Measurements from ENCODE around the gene EEF1G.
"Not testable (repeated sequence)": the region's sequence is repeated elsewhere in the genome, so short reads cannot be mapped to it uniquely, and the experiment has no call there.

The EEF1G gene

GRCh38 chr11:62574363-62575071 lies 826 bp upstream of the EEF1G start:
- peak overlapping the region; percentile 90 for H3K4me3 ChIP-seq (ENCODE audit: low read length)
- TF ChIP-seq CTCF (conservative IDR thresholded peaks at IDR 0.05; ENCODE audit: low read length), result no peak
- DNase-seq (ENCODE audit: low read depth), result no peak

GRCh38 chr11:62573006-62573591 lies 592 bp downstream of the EEF1G start:
- no peak for DNase-seq (ENCODE audit: low read depth)
- no peak for TF ChIP-seq CTCF (conservative IDR thresholded peaks at IDR 0.05; ENCODE audit: low read length)
- H3K4me3 ChIP-seq (ENCODE audit: low read length), result peak overlapping the region; percentile 98

- H3K4me3 ChIP-seq (ENCODE audit: low read length), result peak overlapping the region; percentile 98
- TF ChIP-seq CTCF (conservative IDR thresholded peaks at IDR 0.05; ENCODE audit: low read length), result no peak
- no peak for DNase-seq (ENCODE audit: low read depth)
These were observed 1.3 kb downstream of the EEF1G start for GRCh38 chr11:62572431-62572830.

- not testable (repeated sequence) for H3K4me3 ChIP-seq (ENCODE audit: low read length); DNase-seq (ENCODE audit: low read depth)
These were observed 2.2 kb downstream of the EEF1G start for GRCh38 chr11:62571493-62571892.

GRCh38 chr11:62570903-62571302 lies 2.8 kb downstream of the EEF1G start:
- H3K4me3 ChIP-seq (ENCODE audit: low read length); DNase-seq (ENCODE audit: low read depth): not testable (repeated sequence)

- no peak for TF ChIP-seq CTCF (conservative IDR thresholded peaks at IDR 0.05; ENCODE audit: low read length)
- no peak overlapping the region for H3K4me3 ChIP-seq (ENCODE audit: low read length)
These were observed 4.1 kb downstream of the EEF1G start for GRCh38 chr11:62569611-62570010.

GRCh38 chr11:62567018-62567633 lies 6.6 kb downstream of the EEF1G start:
- TF ChIP-seq CTCF (conservative IDR thresholded peaks at IDR 0.05; ENCODE audit: low read length), result no peak
- no peak overlapping the region for H3K4me3 ChIP-seq (ENCODE audit: low read length)
- no peak for DNase-seq (ENCODE audit: low read depth)

More at GRCh38 chr11:62569611-62570010, 4.1 kb downstream of the EEF1G start:
- DNase-seq (ENCODE audit: low read depth), result no peak

GRCh38 chr11:62566247-62566646 lies 7.4 kb downstream of the EEF1G start:
- no peak for DNase-seq (ENCODE audit: low read depth)
- no peak overlapping the region for H3K4me3 ChIP-seq (ENCODE audit: low read length)
- TF ChIP-seq CTCF (conservative IDR thresholded peaks at IDR 0.05; ENCODE audit: low read length), result no peak

Measured in AG10803 (cell line).